ENCODE results near the gene CFI.

Gene CFI

DNA sequence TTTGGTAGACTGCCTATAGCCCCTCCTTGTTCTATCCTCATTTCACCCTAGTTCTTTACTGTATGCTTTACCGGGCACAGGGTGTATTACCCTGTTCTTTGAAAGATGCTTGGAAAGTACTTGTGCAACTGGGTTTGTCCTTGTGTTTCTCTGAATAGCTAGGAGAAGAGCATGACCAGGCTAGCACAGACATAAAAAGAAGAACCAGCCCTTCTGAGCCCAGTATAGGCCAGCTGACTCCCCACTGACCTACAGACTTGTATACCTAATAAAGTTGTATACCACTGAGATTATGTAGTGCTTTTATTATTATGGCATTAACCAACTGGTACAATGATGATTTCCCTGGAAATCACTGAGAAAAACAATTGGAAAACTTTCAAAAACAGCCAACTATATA, 15.0 kb downstream of the CFI start:
- TF ChIP-seq TAF1 (IDR thresholded peaks at IDR 0.05; ENCODE audit: borderline replicate concordance, insufficient read depth, low read length) (no peak), FOXP2 (optimal IDR thresholded peaks at IDR 0.05; ENCODE audit: borderline replicate concordance, extremely low read depth, extremely low read length, insufficient read depth) (no peak), POLR2AphosphoS5 (IDR thresholded peaks at IDR 0.05; ENCODE audit: low read depth, low read length) (no peak), SIN3A (IDR thresholded peaks at IDR 0.05; ENCODE audit: borderline replicate concordance, insufficient read depth, low read length) (no peak)
- TF ChIP-seq, protein P1, sequence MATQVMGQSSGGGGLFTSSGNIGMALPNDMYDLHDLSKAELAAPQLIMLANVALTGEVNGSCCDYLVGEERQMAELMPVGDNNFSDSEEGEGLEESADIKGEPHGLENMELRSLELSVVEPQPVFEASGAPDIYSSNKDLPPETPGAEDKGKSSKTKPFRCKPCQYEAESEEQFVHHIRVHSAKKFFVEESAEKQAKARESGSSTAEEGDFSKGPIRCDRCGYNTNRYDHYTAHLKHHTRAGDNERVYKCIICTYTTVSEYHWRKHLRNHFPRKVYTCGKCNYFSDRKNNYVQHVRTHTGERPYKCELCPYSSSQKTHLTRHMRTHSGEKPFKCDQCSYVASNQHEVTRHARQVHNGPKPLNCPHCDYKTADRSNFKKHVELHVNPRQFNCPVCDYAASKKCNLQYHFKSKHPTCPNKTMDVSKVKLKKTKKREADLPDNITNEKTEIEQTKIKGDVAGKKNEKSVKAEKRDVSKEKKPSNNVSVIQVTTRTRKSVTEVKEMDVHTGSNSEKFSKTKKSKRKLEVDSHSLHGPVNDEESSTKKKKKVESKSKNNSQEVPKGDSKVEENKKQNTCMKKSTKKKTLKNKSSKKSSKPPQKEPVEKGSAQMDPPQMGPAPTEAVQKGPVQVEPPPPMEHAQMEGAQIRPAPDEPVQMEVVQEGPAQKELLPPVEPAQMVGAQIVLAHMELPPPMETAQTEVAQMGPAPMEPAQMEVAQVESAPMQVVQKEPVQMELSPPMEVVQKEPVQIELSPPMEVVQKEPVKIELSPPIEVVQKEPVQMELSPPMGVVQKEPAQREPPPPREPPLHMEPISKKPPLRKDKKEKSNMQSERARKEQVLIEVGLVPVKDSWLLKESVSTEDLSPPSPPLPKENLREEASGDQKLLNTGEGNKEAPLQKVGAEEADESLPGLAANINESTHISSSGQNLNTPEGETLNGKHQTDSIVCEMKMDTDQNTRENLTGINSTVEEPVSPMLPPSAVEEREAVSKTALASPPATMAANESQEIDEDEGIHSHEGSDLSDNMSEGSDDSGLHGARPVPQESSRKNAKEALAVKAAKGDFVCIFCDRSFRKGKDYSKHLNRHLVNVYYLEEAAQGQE (IDR thresholded peaks at IDR 0.05; ENCODE audit: insufficient read depth in 1 of 2, low read depth in 2 of 2, low read length in 2 of 2), result no peak

DNA sequence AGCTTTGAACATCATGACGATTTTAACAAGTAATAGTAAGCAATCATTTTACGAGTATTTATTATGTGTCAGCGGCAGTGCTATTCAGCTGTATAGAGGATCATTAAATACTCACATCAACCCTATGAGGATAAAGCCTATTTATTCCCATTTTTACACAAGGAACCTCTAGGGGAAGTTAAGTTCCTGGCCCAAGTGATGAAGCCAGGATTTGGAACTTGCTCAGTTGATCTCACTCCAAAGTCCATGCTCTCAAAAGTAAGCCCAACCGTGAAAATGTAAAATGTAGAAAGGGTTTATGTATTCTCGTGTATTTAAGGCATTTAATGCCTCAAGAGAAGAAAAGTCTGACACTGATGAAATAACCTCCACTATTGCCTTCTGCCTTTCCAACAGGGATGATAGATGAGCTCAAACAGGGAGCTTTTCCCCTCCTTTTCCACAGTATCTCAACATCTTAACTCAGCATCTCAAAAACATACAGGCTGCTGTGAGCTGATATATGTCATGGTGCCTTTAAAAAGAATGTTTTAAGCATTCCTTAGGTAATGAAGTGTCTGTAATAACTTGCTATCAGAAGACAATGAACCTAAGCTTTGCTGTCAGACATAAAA, 36.9 kb downstream of the CFI start:
- TF ChIP-seq POLR2AphosphoS5 (IDR thresholded peaks at IDR 0.05; ENCODE audit: low read depth, low read length) (no peak), FOXP2 (optimal IDR thresholded peaks at IDR 0.05; ENCODE audit: borderline replicate concordance, extremely low read depth, extremely low read length, insufficient read depth) (no peak), SIN3A (IDR thresholded peaks at IDR 0.05; ENCODE audit: borderline replicate concordance, insufficient read depth, low read length) (no peak), TAF1 (IDR thresholded peaks at IDR 0.05; ENCODE audit: borderline replicate concordance, insufficient read depth, low read length) (no peak)
- TF ChIP-seq, protein P1 (IDR thresholded peaks at IDR 0.05; ENCODE audit: insufficient read depth in 1 of 2, low read depth in 2 of 2, low read length in 2 of 2), result no peak

DNA sequence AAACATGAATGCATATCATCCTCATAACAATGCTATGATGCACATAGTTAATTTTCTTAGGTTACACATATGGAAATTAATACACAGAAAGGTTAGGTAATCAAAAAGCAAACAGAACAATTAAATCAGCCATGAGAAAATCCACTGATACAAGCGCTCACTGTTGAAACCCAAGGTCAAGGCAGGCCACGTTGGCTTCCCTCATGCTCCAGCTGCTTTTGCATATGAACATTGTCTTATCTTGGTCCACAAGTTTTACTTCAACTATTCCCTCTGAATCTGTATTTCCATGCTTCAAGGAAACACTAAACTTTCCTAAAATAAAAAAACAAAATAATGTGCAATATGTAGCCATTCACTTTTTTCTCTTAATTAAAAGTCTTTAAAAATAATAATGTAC, 37.4 kb downstream of the CFI start:
- TF ChIP-seq FOXP2 (optimal IDR thresholded peaks at IDR 0.05; ENCODE audit: borderline replicate concordance, extremely low read depth, extremely low read length, insufficient read depth) (no peak), TAF1 (IDR thresholded peaks at IDR 0.05; ENCODE audit: borderline replicate concordance, insufficient read depth, low read length) (no peak), SIN3A (IDR thresholded peaks at IDR 0.05; ENCODE audit: borderline replicate concordance, insufficient read depth, low read length) (no peak), POLR2AphosphoS5 (IDR thresholded peaks at IDR 0.05; ENCODE audit: low read depth, low read length) (no peak)
- TF ChIP-seq, protein P1 (IDR thresholded peaks at IDR 0.05; ENCODE audit: insufficient read depth in 1 of 2, low read depth in 2 of 2, low read length in 2 of 2), result no peak

DNA sequence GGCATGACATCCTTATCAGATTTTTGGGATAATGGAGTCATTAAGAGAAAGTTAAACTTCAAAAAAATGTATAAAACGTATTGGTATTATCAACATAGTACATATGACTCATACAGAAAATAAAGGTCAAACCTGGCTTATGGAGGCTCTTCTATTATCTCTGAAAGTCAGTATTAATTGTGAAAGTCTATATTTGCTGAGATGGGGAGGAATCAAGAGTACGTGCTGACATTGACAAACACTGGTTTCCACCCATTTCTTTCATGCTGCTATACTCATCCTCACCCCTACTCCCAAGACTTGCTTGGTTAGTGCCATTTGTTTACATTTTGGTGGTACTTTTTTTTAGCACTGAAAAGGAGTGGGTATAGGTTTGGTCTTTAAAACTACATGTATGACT, 41.1 kb downstream of the CFI start:
- TF ChIP-seq POLR2AphosphoS5 (IDR thresholded peaks at IDR 0.05; ENCODE audit: low read depth, low read length) (no peak), SIN3A (IDR thresholded peaks at IDR 0.05; ENCODE audit: borderline replicate concordance, insufficient read depth, low read length) (no peak), TAF1 (IDR thresholded peaks at IDR 0.05; ENCODE audit: borderline replicate concordance, insufficient read depth, low read length) (no peak), FOXP2 (optimal IDR thresholded peaks at IDR 0.05; ENCODE audit: borderline replicate concordance, extremely low read depth, extremely low read length, insufficient read depth) (no peak)
- TF ChIP-seq, protein P1 (IDR thresholded peaks at IDR 0.05; ENCODE audit: insufficient read depth in 1 of 2, low read depth in 2 of 2, low read length in 2 of 2), result no peak

Measured in PFSK-1 (cell line).